B cell (primary cell): ENCODE measurements around the gene SERPINF2.

Experiments
- CTCF ChIP-seq: fragments of 200-600 bp; IDR thresholded peaks from one replicate; pipeline ENCODE4 v1.8.0; 2022; ENCODE audit warnings: antibody characterized with exemption, mild to moderate bottlenecking
- EZH2 ChIP-seq: IDR thresholded peaks from 2 replicates; pipeline ENCODE4 v1.6.1; 2012; ENCODE audit warnings: borderline replicate concordance, low read depth, mild to moderate bottlenecking, moderate library complexity, low read length; ENCODE audit not compliant: insufficient read depth, poor library complexity, severe bottlenecking

- TF ChIP-seq CTCF (no peak), EZH2 (no peak)
These were observed 16.9 kb downstream of the SERPINF2 start for GRCh38 chr17:1759529-1759928.
